ENCODE measurements around the gene AMER2.

- TF ChIP-seq GABPA (IDR thresholded peaks at IDR 0.05; ENCODE audit: low read depth) (no peak), CTCF (IDR thresholded peaks at IDR 0.05) (no peak), MEF2A (IDR thresholded peaks at IDR 0.05; ENCODE audit: borderline replicate concordance, low read depth) (no peak), TCF12 (IDR thresholded peaks at IDR 0.05) (no peak), RCOR1 (IDR thresholded peaks at IDR 0.05; ENCODE audit: low read length) (no peak), SMC3 (IDR thresholded peaks at IDR 0.05; ENCODE audit: low read depth, low read length) (no peak), MAX (IDR thresholded peaks at IDR 0.05; ENCODE audit: low read depth) (no peak), RFX5 (IDR thresholded peaks at IDR 0.05; ENCODE audit: low read length) (no peak)
Measured at GRCh38 chr13:25179832-25180774, 8.0 kb upstream of the AMER2 start.
